Vagina (tissue), 2 donors: ENCODE results near the gene RAMP1. TPM values are rescaled to one million over a fixed set of nuclear protein-coding genes. Genes with fewer than 3 reads are reported as not detected.

Experiments
- DNase-seq, 2 donors: peaks; one replicate each; pipeline ENCODE4 v3.0.0-alpha.2; 2017; ENCODE audit errors: extremely low spot score in 2 of 2
- H3K27ac ChIP-seq: fragments of 200-600 bp; sonication (generic); one replicate; pipeline ENCODE4 v1.5.1; 2019
- H3K27me3 ChIP-seq: fragments of 200-600 bp; sonication (generic); one replicate; pipeline ENCODE4 v1.5.1; 2019
- H3K36me3 ChIP-seq, 2 donors: fragments of 200-600 bp; sonication (generic); one replicate each; pipeline ENCODE4 v1.5.1; 2017 to 2019
- H3K4me1 ChIP-seq: fragments of 200-600 bp; sonication (generic); one replicate; pipeline ENCODE4 v1.5.1; 2019
- H3K4me3 ChIP-seq, 2 donors: fragments of 200-600 bp; sonication (generic); 1 replicate in 1 of 2; 2 replicates in 1 of 2; pipeline ENCODE4 v1.5.1; 2016 to 2019
- H3K9me3 ChIP-seq: fragments of 200-600 bp; sonication (generic); one replicate; pipeline ENCODE4 v1.5.1; 2019
- POLR2A ChIP-seq, 2 donors: fragments of 450-650 bp; IDR thresholded peaks; one replicate each; pipeline ENCODE4 v1.6.1; 2017; ENCODE audit warnings: antibody characterized with exemption in 2 of 2, mild to moderate bottlenecking in 2 of 2, moderate library complexity in 2 of 2
- POLR2AphosphoS5 ChIP-seq, 2 donors: sonication (generic); formaldehyde crosslinking; IDR thresholded peaks; one replicate each; pipeline ENCODE4 v1.9.0; 2017; ENCODE audit warnings: antibody characterized with exemption in 2 of 2, mild to moderate bottlenecking in 2 of 2, low read depth in 1 of 2; ENCODE audit not compliant: insufficient read depth in 1 of 2
- intact Hi-C: fragments of 100-400 bp; cut with DNase I; formaldehyde crosslinking; loops from one replicate; pipeline ENCODE4 v1.15.1; 2023
- total RNA-seq: library from RNA; depleted of rRNA; stranded (reverse); fragments of >200 nt; gene quantifications from one replicate; pipeline ENCODE4 v1.2.3, GENCODE V29; 2016
- TF ChIP-seq, protein P1 (sequence below), 3 experiments: fragments of 450-650 bp in 2 of 3; fragments of 200-600 bp in 1 of 3; sonication (generic) in 1 of 3; IDR thresholded peaks; one replicate each; pipeline ENCODE4 v1.5.1; 2017 to 2019; ENCODE audit warnings: antibody characterized with exemption in 3 of 3, mild to moderate bottlenecking in 2 of 3, moderate library complexity in 2 of 3

The RAMP1 gene
- total RNA-seq, 1 donor from 2014 or later: 120 TPM

DNA sequence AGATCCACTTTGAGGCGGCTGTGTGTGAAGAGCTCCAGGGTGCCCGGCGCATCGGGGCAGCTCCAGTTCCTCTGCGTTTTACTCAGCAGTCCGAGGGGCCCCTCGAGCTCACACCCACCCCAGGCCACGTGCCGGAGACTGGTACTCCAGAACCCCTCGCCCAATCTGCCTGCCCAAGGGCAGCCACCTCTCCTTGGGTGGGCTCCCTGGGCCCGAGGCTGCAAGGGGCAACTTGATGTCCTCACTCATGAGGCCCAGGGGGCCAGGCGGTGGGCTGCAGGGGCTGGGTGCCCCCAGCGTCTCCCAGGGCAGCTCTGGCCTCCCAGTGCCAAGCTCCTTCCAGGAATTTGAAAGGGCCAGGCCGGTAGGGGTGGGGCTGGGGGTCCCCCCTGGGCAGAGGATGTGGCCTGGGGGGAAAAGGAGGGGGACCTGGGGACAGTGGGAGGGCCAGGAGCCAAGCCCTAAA, 16.7 kb downstream of the RAMP1 start:
- Histone ChIP-seq H3K27me3 (no peaks in the 10 kb centered on the region), H3K36me3 (no peaks in the 10 kb centered on the region), H3K9me3 (no peaks in the 10 kb centered on the region), H3K27ac (no peak overlapping the region), H3K4me3 (no peak overlapping the region), H3K4me1 (peaks cover 50% of the 10 kb centered on the region)
- TF ChIP-seq, protein P1, sequence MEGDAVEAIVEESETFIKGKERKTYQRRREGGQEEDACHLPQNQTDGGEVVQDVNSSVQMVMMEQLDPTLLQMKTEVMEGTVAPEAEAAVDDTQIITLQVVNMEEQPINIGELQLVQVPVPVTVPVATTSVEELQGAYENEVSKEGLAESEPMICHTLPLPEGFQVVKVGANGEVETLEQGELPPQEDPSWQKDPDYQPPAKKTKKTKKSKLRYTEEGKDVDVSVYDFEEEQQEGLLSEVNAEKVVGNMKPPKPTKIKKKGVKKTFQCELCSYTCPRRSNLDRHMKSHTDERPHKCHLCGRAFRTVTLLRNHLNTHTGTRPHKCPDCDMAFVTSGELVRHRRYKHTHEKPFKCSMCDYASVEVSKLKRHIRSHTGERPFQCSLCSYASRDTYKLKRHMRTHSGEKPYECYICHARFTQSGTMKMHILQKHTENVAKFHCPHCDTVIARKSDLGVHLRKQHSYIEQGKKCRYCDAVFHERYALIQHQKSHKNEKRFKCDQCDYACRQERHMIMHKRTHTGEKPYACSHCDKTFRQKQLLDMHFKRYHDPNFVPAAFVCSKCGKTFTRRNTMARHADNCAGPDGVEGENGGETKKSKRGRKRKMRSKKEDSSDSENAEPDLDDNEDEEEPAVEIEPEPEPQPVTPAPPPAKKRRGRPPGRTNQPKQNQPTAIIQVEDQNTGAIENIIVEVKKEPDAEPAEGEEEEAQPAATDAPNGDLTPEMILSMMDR (IDR thresholded peaks at IDR 0.05): no peak
- TF ChIP-seq POLR2AphosphoS5 (IDR thresholded peaks at IDR 0.05; ENCODE audit: insufficient read depth in 1 of 2, low read depth in 1 of 2) (no peak), POLR2A (IDR thresholded peaks at IDR 0.05) (no peak)
- DNase-seq: no peak
- intact Hi-C loops: no loop called here

DNA sequence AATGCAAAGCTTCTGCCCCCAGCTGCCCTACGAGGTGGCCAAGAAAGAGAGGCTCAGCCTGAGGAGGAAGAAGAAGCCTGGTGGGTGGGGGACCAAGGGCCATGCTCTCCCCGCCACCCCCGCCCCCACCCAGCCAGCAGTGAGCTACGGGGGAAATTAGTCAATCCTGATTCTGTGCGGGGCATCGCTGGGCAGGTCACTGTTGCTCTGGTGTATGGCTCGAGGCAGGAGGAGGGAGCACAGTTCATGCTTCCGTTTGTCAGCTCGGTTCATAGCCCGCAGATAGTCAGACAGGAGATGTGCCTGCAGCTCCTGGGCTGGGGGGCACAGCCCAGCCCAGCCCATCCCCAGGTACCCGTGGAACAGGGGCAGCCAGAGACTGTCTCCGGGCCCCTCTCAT, 17.1 kb downstream of the RAMP1 start:
- Histone ChIP-seq H3K27ac (no peak overlapping the region), H3K4me3 (no peak overlapping the region), H3K36me3 (no peaks in the 10 kb centered on the region), H3K4me1 (peaks cover 46% of the 10 kb centered on the region), H3K27me3 (no peaks in the 10 kb centered on the region), H3K9me3 (no peaks in the 10 kb centered on the region)
- no peak for DNase-seq
- TF ChIP-seq, protein P1 (IDR thresholded peaks at IDR 0.05): no peak
- TF ChIP-seq POLR2A (IDR thresholded peaks at IDR 0.05) (no peak), POLR2AphosphoS5 (IDR thresholded peaks at IDR 0.05; ENCODE audit: insufficient read depth in 1 of 2, low read depth in 1 of 2) (no peak)
- intact Hi-C loops: no loop called here

DNA sequence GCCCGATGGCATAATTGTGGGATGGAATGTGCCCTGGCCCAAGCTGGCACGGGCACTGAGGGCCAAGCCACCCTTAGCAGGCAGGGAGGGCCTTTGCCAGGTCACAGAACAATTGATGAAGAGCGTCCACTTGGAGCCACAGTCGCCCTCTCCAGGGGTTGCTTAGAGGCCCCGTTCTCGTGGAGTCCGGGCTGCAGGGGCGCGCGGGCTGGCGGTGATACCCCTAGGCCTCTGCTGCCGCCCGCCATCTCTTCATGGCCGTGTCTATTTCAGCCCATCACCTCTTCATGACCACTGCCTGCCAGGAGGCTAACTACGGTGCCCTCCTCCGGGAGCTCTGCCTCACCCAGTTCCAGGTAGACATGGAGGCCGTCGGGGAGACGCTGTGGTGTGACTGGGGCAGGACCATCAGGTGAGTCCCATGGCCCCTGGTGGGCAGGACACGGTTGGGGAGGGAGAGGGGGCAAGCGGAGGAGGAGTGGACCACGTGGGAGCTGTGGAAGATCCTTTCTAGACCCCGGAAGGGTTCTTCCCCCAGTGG, 17.6 kb downstream of the RAMP1 start:
- TF ChIP-seq, protein P1 (IDR thresholded peaks at IDR 0.05): no peak
- no peak for TF ChIP-seq POLR2A (IDR thresholded peaks at IDR 0.05)
- TF ChIP-seq POLR2AphosphoS5 (IDR thresholded peaks at IDR 0.05; ENCODE audit: insufficient read depth in 1 of 2, low read depth in 1 of 2): no peak
- Histone ChIP-seq H3K4me1 (peaks cover 42% of the 10 kb centered on the region), H3K27ac (no peak overlapping the region), H3K27me3 (no peaks in the 10 kb centered on the region), H3K9me3 (no peaks in the 10 kb centered on the region), H3K4me3 (no peak overlapping the region), H3K36me3 (no peaks in the 10 kb centered on the region)
- intact Hi-C loops: no loop called here
- no peak for DNase-seq

DNA sequence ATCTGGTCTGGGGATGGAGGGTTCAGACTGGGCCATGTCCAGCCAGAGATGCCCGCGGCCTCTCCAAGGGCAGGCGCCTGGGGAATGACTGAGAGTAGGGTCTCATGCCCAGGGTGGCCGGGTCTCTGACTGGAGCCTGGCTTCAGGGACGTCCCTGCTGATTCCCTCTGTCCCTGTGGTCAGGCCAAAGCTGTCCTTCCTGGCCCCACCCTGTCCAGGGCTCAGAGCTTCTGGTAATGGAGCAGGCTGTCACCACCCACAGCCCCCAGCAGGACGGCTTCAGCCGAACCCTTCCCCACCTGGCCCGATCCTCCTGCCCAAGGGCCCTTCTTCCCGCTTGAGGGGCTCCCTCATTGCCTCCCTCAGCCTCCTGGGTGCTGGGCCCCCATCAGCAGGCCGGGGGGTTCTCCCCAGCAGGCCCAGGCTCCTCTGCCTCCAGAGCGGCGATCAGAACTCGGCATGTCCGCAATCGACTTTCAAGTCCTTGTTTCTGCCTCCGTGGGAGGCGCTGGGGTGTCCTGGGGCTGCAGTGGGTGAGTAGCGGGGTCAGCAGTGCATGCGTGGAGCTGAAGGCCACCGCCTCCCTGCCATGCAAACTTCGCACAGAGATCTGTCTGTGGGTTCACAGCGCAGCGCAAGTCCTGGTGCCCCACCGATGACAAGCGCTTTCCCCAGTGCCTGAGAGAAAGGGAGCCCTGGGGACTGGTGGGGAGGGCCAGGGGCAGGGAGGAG, 18.3 kb downstream of the RAMP1 start:
- Histone ChIP-seq H3K27ac (peak overlapping the region; percentile 54), H3K27me3 (no peaks in the 10 kb centered on the region), H3K4me1 (peaks cover 38% of the 10 kb centered on the region), H3K9me3 (no peaks in the 10 kb centered on the region), H3K4me3 (no peak overlapping the region), H3K36me3 (no peaks in the 10 kb centered on the region)
- DNase-seq: no peak
- TF ChIP-seq, protein P1 (IDR thresholded peaks at IDR 0.05): no peak
- TF ChIP-seq POLR2AphosphoS5 (IDR thresholded peaks at IDR 0.05; ENCODE audit: insufficient read depth in 1 of 2, low read depth in 1 of 2): no peak
- TF ChIP-seq POLR2A (IDR thresholded peaks at IDR 0.05): no peak
- intact Hi-C loops: no loop called here
